Measurements from ENCODE around the gene LPP.

LPP gene

GRCh38 chr3:188292827-188293226 is 138.9 kb downstream of the LPP start:
- no peak overlapping the region for H3K9ac ChIP-seq (ENCODE audit: low read depth, low read length)
- H3K9me3 ChIP-seq (ENCODE audit: control insufficient read depth, insufficient read depth, low read length), result no peaks in the 10 kb centered on the region
- no peaks in the 10 kb centered on the region for H3K36me3 ChIP-seq (ENCODE audit: insufficient read depth, low read length)
- H3K4me1 ChIP-seq (ENCODE audit: insufficient read depth, low read length), result peaks cover 20% of the 10 kb centered on the region

GRCh38 chr3:188294113-188294512 is 140.2 kb downstream of the LPP start:
- H3K36me3 ChIP-seq (ENCODE audit: insufficient read depth, low read length), result no peaks in the 10 kb centered on the region
- H3K4me1 ChIP-seq (ENCODE audit: insufficient read depth, low read length), result peaks cover 30% of the 10 kb centered on the region
- no peaks in the 10 kb centered on the region for H3K9me3 ChIP-seq (ENCODE audit: control insufficient read depth, insufficient read depth, low read length)
- no peak overlapping the region for H3K9ac ChIP-seq (ENCODE audit: low read depth, low read length)

- Histone ChIP-seq H3K9ac (ENCODE audit: low read depth, low read length) (no peak overlapping the region), H3K4me1 (ENCODE audit: insufficient read depth, low read length) (peaks cover 38% of the 10 kb centered on the region), H3K36me3 (ENCODE audit: insufficient read depth, low read length) (no peaks in the 10 kb centered on the region), H3K9me3 (ENCODE audit: control insufficient read depth, insufficient read depth, low read length) (no peaks in the 10 kb centered on the region)
Measured at GRCh38 chr3:188294823-188295487, 141.0 kb downstream of the LPP start.

DNA sequence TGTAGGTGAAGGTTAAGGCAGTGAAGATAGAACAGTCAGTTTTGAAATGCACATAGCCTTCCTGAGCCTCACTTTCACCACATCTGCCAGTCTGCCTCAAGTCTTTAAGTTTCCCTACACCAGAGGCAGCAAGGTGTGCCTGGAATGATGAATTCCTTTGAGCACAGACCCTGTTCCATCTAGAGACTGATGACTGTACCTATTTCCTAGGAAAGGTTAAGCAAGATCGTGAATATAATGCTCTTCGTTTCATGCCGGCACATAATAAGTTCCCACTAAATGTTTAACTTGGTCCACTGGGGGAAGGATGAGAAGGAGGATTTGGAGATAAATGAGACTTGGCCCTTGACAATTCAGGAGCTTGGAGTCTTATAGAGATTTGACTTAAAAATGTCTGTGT is 141.9 kb downstream of the LPP start:
- no peaks in the 10 kb centered on the region for H3K9me3 ChIP-seq (ENCODE audit: control insufficient read depth, insufficient read depth, low read length)
- H3K9ac ChIP-seq (ENCODE audit: low read depth, low read length), result no peak overlapping the region
- H3K4me1 ChIP-seq (ENCODE audit: insufficient read depth, low read length), result peaks cover 38% of the 10 kb centered on the region
- no peaks in the 10 kb centered on the region for H3K36me3 ChIP-seq (ENCODE audit: insufficient read depth, low read length)

DNA sequence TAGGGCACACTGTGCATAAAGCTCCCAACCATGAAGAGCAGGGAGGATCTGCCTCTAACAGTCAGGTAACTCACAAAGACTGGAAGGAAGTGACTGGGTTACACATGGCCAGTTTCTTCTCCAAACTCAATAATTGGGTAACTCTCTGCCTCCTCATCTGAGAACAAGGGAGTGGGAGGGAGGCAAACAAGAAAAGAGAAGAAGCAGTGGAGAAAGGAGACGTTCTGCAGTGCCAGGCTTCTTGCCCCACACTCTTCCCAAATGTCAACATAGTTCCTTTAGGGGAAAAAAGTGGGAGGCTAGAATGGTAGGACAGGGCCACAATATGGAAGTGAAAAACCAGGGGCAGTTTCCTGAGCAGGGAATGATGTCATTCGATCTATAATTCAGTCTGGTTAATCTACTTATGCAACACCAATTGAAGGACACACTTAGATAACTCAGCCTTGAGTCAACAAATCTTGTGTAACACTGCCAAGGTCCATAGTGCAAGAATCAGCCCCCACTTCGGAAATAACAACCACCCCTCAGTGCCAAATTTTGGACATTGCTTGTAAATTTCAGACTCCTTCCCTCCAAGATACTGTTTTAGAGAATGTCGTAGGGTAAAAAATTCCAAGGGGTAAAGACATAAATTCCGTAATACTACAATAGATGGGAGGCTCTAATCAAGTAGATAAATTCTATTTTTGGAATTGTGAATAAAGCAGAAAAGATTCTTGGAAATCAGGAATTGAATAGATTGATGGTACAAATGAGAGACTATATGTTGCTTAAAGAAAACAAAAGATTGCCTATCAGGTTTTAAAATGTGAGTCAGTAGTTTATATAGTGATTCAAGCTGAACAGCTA is 143.0 kb downstream of the LPP start:
- Histone ChIP-seq H3K4me1 (ENCODE audit: insufficient read depth, low read length) (peaks cover 48% of the 10 kb centered on the region), H3K9ac (ENCODE audit: low read depth, low read length) (no peak overlapping the region), H3K36me3 (ENCODE audit: insufficient read depth, low read length) (no peaks in the 10 kb centered on the region), H3K9me3 (ENCODE audit: control insufficient read depth, insufficient read depth, low read length) (no peaks in the 10 kb centered on the region)

DNA sequence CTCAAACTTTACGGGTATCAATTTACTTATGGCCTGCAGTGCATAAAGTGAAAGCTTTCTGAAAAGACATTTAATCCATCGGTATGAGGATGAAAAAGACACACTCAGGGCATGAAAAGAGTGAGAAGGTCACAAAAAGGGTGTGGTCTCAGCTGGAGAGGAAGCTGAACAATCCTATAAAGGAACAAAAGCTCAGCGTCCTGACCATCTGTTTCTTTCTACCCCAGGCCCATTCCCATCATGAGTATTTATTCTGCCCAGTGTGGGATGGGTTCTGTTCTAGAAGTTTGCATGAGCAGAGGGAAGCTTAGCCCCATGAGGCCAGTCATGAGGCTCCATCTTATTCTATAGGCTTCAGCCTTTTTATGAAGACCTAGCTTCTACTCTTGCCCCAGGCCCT is 144.6 kb downstream of the LPP start:
- H3K9ac ChIP-seq (ENCODE audit: low read depth, low read length), result no peak overlapping the region
- no peaks in the 10 kb centered on the region for H3K36me3 ChIP-seq (ENCODE audit: insufficient read depth, low read length)
- H3K4me1 ChIP-seq (ENCODE audit: insufficient read depth, low read length), result peaks cover 62% of the 10 kb centered on the region
- no peaks in the 10 kb centered on the region for H3K9me3 ChIP-seq (ENCODE audit: control insufficient read depth, insufficient read depth, low read length)

- Histone ChIP-seq H3K9me3 (ENCODE audit: control insufficient read depth, insufficient read depth, low read length) (no peaks in the 10 kb centered on the region), H3K9ac (ENCODE audit: low read depth, low read length) (no peak overlapping the region), H3K4me1 (ENCODE audit: insufficient read depth, low read length) (peaks cover 62% of the 10 kb centered on the region), H3K36me3 (ENCODE audit: insufficient read depth, low read length) (no peaks in the 10 kb centered on the region)
Measured at GRCh38 chr3:188299068-188299467, 145.1 kb downstream of the LPP start.

- Histone ChIP-seq H3K9ac (ENCODE audit: low read depth, low read length) (no peak overlapping the region), H3K9me3 (ENCODE audit: control insufficient read depth, insufficient read depth, low read length) (no peaks in the 10 kb centered on the region), H3K36me3 (ENCODE audit: insufficient read depth, low read length) (no peaks in the 10 kb centered on the region), H3K4me1 (ENCODE audit: insufficient read depth, low read length) (peaks cover 57% of the 10 kb centered on the region)
Measured at GRCh38 chr3:188299708-188300107, 145.8 kb downstream of the LPP start.

DNA sequence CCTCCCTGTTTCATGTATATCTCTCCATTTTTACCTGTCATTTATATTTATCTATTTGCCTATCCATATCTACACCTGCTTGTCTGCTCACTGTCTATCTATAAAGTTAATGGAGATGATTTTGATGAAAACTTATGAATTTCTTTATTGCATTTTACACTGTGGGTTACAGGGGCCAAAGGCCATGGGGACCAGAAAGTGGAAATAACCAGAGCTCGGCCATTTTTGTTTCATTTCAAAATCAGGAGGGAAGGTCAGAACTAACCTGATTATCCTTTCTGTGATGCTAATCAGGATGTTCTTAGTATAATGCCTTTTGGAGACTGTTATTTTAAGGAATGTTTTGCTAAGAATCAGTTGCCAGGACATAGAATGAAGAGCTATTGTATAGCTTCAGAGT is 147.2 kb downstream of the LPP start:
- no peaks in the 10 kb centered on the region for H3K36me3 ChIP-seq (ENCODE audit: insufficient read depth, low read length)
- no peaks in the 10 kb centered on the region for H3K9me3 ChIP-seq (ENCODE audit: control insufficient read depth, insufficient read depth, low read length)
- H3K9ac ChIP-seq (ENCODE audit: low read depth, low read length), result no peak overlapping the region
- H3K4me1 ChIP-seq (ENCODE audit: insufficient read depth, low read length), result peaks cover 51% of the 10 kb centered on the region

DNA sequence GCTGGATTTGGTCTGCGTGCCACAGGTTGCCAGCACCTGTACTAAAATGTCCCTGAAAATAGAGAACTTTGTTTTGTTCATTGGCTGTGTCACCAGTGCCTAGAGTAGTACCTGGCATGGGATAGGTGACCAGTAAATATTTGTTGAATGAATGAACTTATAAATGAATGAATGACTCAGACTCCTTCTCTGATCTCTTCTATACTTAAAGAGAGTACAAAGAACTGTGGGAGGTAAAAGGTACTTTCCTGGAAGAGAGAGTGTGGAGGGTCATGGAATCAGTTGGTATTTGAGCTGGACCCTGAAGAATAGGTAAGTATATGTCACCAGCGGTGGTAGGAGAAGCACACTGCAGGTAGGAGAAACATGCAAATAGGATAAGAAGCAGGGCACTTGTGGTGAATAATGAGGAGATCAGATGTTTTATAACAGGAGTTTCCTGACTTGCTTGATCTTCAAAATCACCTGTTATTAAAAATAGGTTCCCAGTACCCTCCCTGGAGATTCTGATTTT is 149.4 kb downstream of the LPP start:
- peaks cover 48% of the 10 kb centered on the region for H3K4me1 ChIP-seq (ENCODE audit: insufficient read depth, low read length)
- H3K9ac ChIP-seq (ENCODE audit: low read depth, low read length), result no peak overlapping the region
- H3K9me3 ChIP-seq (ENCODE audit: control insufficient read depth, insufficient read depth, low read length), result no peaks in the 10 kb centered on the region
- H3K36me3 ChIP-seq (ENCODE audit: insufficient read depth, low read length), result no peaks in the 10 kb centered on the region

GRCh38 chr3:188303823-188304222 is 149.9 kb downstream of the LPP start:
- no peak overlapping the region for H3K9ac ChIP-seq (ENCODE audit: low read depth, low read length)
- peaks cover 44% of the 10 kb centered on the region for H3K4me1 ChIP-seq (ENCODE audit: insufficient read depth, low read length)
- H3K36me3 ChIP-seq (ENCODE audit: insufficient read depth, low read length), result no peaks in the 10 kb centered on the region
- no peaks in the 10 kb centered on the region for H3K9me3 ChIP-seq (ENCODE audit: control insufficient read depth, insufficient read depth, low read length)

DNA sequence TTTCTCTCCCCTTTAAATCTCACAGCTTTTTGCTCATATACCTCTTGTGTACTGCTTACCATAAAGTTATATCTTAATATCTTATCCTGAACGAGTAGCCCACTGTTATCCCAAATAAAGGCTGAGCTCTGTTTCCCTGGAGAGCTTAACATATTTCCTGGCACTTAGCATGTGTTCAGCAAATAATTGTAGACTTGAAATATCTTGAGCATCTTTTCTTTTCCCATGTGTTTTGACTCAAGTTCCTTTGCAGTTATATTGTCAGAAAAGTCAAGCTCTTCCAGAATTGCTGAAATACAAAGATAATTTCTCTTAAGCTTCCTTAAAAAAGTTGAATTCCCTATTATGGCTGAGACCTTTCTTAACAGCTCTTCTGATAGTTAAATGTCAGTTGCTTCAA is 150.5 kb downstream of the LPP start:
- Histone ChIP-seq H3K4me1 (ENCODE audit: insufficient read depth, low read length) (peaks cover 37% of the 10 kb centered on the region), H3K9me3 (ENCODE audit: control insufficient read depth, insufficient read depth, low read length) (no peaks in the 10 kb centered on the region), H3K9ac (ENCODE audit: low read depth, low read length) (no peak overlapping the region), H3K36me3 (ENCODE audit: insufficient read depth, low read length) (no peaks in the 10 kb centered on the region)

DNA sequence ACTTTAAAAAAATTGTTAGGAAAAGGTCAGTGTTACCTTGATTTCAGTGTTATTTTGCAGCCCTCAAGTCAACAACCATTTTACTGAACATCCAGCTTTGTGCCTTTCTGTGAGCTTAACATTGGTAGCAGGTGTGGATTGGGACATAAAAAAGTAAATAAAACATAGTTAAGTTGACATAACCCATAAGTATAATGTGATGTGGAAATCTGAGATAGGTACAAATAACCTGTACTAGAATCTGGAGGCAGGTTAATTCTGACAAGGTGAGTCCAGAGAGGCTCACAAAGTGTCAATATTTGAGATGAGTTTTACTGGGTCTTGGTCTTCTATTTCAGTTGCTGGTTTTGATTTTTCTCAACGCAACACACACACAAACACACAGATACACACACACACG is 151.3 kb downstream of the LPP start:
- Histone ChIP-seq H3K9ac (ENCODE audit: low read depth, low read length) (no peak overlapping the region), H3K4me1 (ENCODE audit: insufficient read depth, low read length) (peaks cover 30% of the 10 kb centered on the region), H3K36me3 (ENCODE audit: insufficient read depth, low read length) (no peaks in the 10 kb centered on the region), H3K9me3 (ENCODE audit: control insufficient read depth, insufficient read depth, low read length) (no peaks in the 10 kb centered on the region)

- Histone ChIP-seq H3K36me3 (ENCODE audit: insufficient read depth, low read length) (no peaks in the 10 kb centered on the region), H3K9ac (ENCODE audit: low read depth, low read length) (no peak overlapping the region), H3K4me1 (ENCODE audit: insufficient read depth, low read length) (peaks cover 19% of the 10 kb centered on the region)
Measured at GRCh38 chr3:188306435-188307005, 152.6 kb downstream of the LPP start.

More at GRCh38 chr3:188306435-188307005, 152.6 kb downstream of the LPP start:
- H3K9me3 ChIP-seq (ENCODE audit: control insufficient read depth, insufficient read depth, low read length), result no peaks in the 10 kb centered on the region
